K562 (cell line): Measurements from ENCODE around the gene ANAPC16. TPM values are rescaled to one million over a fixed set of nuclear protein-coding genes. Genes with fewer than 3 reads are reported as not detected.
A peak's percentile ranks its signal among the peaks of the same experiment; 100 is the strongest.

Experiments
- FIP1L1 ChIP-seq: fragments of 200-400 bp; formaldehyde crosslinking; IDR thresholded peaks from 2 replicates; pipeline ENCODE4 v1.6.1; 2018; ENCODE audit warnings: mild to moderate bottlenecking, low read depth, low read length; ENCODE audit not compliant: poor library complexity, severe bottlenecking
- STAT5B ChIP-seq: fragments of 250-450 bp; sonication (Bioruptor Pico); IDR thresholded peaks from 2 replicates; pipeline ENCODE4 v1.8.0; 2021; ENCODE audit warnings: mild to moderate bottlenecking, inconsistent platforms
- ZNF175 ChIP-seq: fragments of 200-800 bp; sonication (Bioruptor generic); IDR thresholded peaks from 2 replicates; pipeline ENCODE4 v1.6.1; 2016; ENCODE audit warnings: low read depth, mild to moderate bottlenecking, missing genetic modification characterization, missing compliant biosample characterization
- ZNF518B ChIP-seq: fragments of 250-450 bp; sonication (Bioruptor Pico); IDR thresholded peaks from 2 replicates; pipeline ENCODE4 v1.5.0; 2021; ENCODE audit warnings: mild to moderate bottlenecking, moderate library complexity
- polyA plus RNA-seq, 8 experiments: library from polyadenylated mRNA; depleted of rRNA in 4 of 8; stranded (reverse) in 5 of 8; unstranded in 3 of 8; fragments of >200 nt; fragmentation: Nextera tagmentation in 2 of 8; fragmentation: Illumina TruSeq in 1 of 8; extraction: Ambion mirVana in 2 of 8; extraction: Trizol in 1 of 8; gene quantifications; 2 replicates each; pipeline versions ENCODE4 v1.2.1 to v1.2.3, GENCODE V29; 2011 to 2014; ENCODE audit warnings: inconsistent platforms in 1 of 8, missing spikeins in 1 of 8
- total RNA-seq, 7 experiments: library from RNA; depleted of rRNA in 6 of 7; stranded (reverse); fragments of >200 nt in 6 of 7; fragmentation: Illumina TruSeq in 2 of 7; extraction: Trizol in 2 of 7; gene quantifications; 2 replicates each; pipeline versions ENCODE4 v1.2.1 to v1.2.3, GENCODE V29; 2011 to 2021; ENCODE audit warnings: low replicate concordance in 1 of 7
- TF ChIP-seq, protein P1 (sequence below): fragments of 450-650 bp; IDR thresholded peaks from 2 replicates; pipeline ENCODE4 v1.6.1; 2016; ENCODE audit warnings: mild to moderate bottlenecking
- TF ChIP-seq, protein P2 (sequence below): fragments of 250-450 bp; sonication (Bioruptor Pico); IDR thresholded peaks from 2 replicates; pipeline ENCODE4 v1.4.0; 2020

ANAPC16 gene
- total and polyA plus RNA-seq, 9 of the 15 experiments (the other 6 are each of a cell fraction or from before 2014, with no cell fraction given) = 42.6 to 208 (median 108) TPM

GRCh38 chr10:72277340-72277995 lies 61.7 kb downstream of the ANAPC16 start (continued):
- TF ChIP-seq, protein P1, sequence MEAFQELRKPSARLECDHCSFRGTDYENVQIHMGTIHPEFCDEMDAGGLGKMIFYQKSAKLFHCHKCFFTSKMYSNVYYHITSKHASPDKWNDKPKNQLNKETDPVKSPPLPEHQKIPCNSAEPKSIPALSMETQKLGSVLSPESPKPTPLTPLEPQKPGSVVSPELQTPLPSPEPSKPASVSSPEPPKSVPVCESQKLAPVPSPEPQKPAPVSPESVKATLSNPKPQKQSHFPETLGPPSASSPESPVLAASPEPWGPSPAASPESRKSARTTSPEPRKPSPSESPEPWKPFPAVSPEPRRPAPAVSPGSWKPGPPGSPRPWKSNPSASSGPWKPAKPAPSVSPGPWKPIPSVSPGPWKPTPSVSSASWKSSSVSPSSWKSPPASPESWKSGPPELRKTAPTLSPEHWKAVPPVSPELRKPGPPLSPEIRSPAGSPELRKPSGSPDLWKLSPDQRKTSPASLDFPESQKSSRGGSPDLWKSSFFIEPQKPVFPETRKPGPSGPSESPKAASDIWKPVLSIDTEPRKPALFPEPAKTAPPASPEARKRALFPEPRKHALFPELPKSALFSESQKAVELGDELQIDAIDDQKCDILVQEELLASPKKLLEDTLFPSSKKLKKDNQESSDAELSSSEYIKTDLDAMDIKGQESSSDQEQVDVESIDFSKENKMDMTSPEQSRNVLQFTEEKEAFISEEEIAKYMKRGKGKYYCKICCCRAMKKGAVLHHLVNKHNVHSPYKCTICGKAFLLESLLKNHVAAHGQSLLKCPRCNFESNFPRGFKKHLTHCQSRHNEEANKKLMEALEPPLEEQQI = no peak
- TF ChIP-seq, protein P2, sequence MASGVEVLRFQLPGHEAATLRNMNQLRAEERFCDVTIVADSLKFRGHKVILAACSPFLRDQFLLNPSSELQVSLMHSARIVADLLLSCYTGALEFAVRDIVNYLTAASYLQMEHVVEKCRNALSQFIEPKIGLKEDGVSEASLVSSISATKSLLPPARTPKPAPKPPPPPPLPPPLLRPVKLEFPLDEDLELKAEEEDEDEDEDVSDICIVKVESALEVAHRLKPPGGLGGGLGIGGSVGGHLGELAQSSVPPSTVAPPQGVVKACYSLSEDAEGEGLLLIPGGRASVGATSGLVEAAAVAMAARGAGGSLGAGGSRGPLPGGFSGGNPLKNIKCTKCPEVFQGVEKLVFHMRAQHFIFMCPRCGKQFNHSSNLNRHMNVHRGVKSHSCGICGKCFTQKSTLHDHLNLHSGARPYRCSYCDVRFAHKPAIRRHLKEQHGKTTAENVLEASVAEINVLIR (CRISPR knock-in tag) = no peak
- TF ChIP-seq ZNF518B (CRISPR knock-in tag) = no peak
- peak; percentile 12 for TF ChIP-seq FIP1L1
- peak; percentile 74; the same call in 1 of the 2 replicates for TF ChIP-seq ZNF175 (CRISPR knock-in tag)
- TF ChIP-seq STAT5B = no peak
